DOHH2 (cell line): Measurements from ENCODE around the gene NSG2.

Source experiments
- H3F3A ChIP-seq: fragments of 200-600 bp; sonication (generic), shearing (Covaris generic); 2 replicates; pipeline ENCODE4 v1.6.0; 2016; ENCODE audit warnings: antibody characterized with exemption, mild to moderate bottlenecking; ENCODE audit not compliant: control insufficient read depth, insufficient read depth
- H3K27ac ChIP-seq: fragments of 200-600 bp; sonication (generic); 2 replicates; pipeline ENCODE4 v1.5.1; 2014; ENCODE audit warnings: low read depth, mild to moderate bottlenecking, low read length, moderate library complexity
- H3K27me3 ChIP-seq: fragments of 200-600 bp; sonication (generic); 2 replicates; pipeline ENCODE4 v1.6.1; 2014; ENCODE audit warnings: mild to moderate bottlenecking, low read length, mixed read lengths; ENCODE audit not compliant: control insufficient read depth
- H3K36me3 ChIP-seq: fragments of 200-600 bp; sonication (generic); 2 replicates; pipeline ENCODE4 v1.6.1; 2014; ENCODE audit warnings: mild to moderate bottlenecking, low read length, moderate library complexity, mixed read lengths; ENCODE audit not compliant: control insufficient read depth
- H3K4me1 ChIP-seq: fragments of 200-600 bp; sonication (generic); 2 replicates; pipeline ENCODE4 v1.6.1; 2014; ENCODE audit warnings: mild to moderate bottlenecking, low read length, mixed read lengths; ENCODE audit not compliant: control insufficient read depth
- H3K4me2 ChIP-seq: fragments of 200-600 bp; sonication (generic); 2 replicates; pipeline ENCODE4 v1.6.0; 2014; ENCODE audit warnings: mild to moderate bottlenecking, low read length, moderate library complexity
- H3K4me3 ChIP-seq: fragments of 200-600 bp; sonication (generic); 2 replicates; pipeline ENCODE4 v1.5.1; 2014; ENCODE audit warnings: mild to moderate bottlenecking, low read length, mixed read lengths
- H3K79me2 ChIP-seq: fragments of 200-600 bp; sonication (generic); 2 replicates; pipeline ENCODE4 v1.6.1; 2014; ENCODE audit warnings: mild to moderate bottlenecking, low read length, mixed read lengths; ENCODE audit not compliant: control insufficient read depth
- H3K9me2 ChIP-seq: fragments of 200-600 bp; sonication (generic); replicated peaks from 2 replicates; pipeline ENCODE4 v1.6.1; 2014; ENCODE audit warnings: mild to moderate bottlenecking, low read length, mixed read lengths; ENCODE audit not compliant: control insufficient read depth
- H3K9me3 ChIP-seq: fragments of 200-600 bp; sonication (generic); 2 replicates; pipeline ENCODE4 v1.6.1; 2014; ENCODE audit warnings: antibody characterized with exemption, low read length, mixed read lengths; ENCODE audit not compliant: control insufficient read depth, insufficient read depth
- H4K20me1 ChIP-seq: fragments of 200-600 bp; sonication (generic); 2 replicates; pipeline ENCODE4 v1.6.0; 2014; ENCODE audit warnings: low read depth, mild to moderate bottlenecking, antibody characterized with exemption, low read length, moderate library complexity; ENCODE audit not compliant: control insufficient read depth, insufficient read depth
- CTCF ChIP-seq: fragments of 200-600 bp; sonication (generic); IDR thresholded peaks from one replicate; pipeline ENCODE4 v1.5.1; 2014; ENCODE audit warnings: antibody characterized with exemption, mild to moderate bottlenecking, low read depth, low read length; ENCODE audit not compliant: poor library complexity, severe bottlenecking
- EZH2phosphoT487 ChIP-seq: fragments of 200-600 bp; sonication (generic); IDR thresholded peaks from 2 replicates; pipeline ENCODE4 v1.6.1; 2017; ENCODE audit warnings: borderline replicate concordance, mild to moderate bottlenecking, antibody characterized with exemption, low read length, moderate library complexity, mixed read lengths

The NSG2 gene

GRCh38 chr5:174073122-174073660 is 27.7 kb downstream of the NSG2 start:
- H3K27ac ChIP-seq: no peak overlapping the region
- H3K27me3 ChIP-seq: no peaks in the 10 kb centered on the region
- H3K4me1 ChIP-seq: no peaks in the 10 kb centered on the region
- H3K4me3 ChIP-seq: no peak overlapping the region
- no peaks in the 10 kb centered on the region for H3K9me3 ChIP-seq
- no peaks in the 10 kb centered on the region for H4K20me1 ChIP-seq
- TF ChIP-seq EZH2phosphoT487 (no peak), CTCF (no peak)
- H3F3A ChIP-seq: no peaks in the 10 kb centered on the region
- no peak overlapping the region for H3K4me2 ChIP-seq
- no peaks in the 10 kb centered on the region for H3K9me2 ChIP-seq
- no peaks in the 10 kb centered on the region for H3K79me2 ChIP-seq
- H3K36me3 ChIP-seq: no peaks in the 10 kb centered on the region

DNA sequence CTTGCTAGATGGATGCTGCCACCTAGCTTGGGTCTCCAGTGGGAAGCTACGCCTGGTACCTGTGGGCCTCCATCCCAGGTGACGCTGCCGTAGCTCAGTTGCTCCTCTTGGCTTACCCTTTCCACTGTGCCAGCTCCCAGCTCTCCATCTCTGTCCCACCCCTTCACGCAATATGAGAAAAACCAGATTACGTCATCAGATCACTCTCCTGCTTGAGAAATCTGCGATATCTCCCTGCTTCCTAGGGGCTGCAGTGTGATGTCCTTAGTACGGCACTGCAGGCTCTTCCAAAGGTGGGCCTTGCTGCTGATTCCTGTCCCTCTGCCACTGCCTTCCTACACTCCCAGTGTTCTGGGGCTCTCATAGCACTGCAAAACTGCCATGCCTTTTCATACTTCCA is 28.9 kb downstream of the NSG2 start:
- Histone ChIP-seq H3K4me3 (no peak overlapping the region), H3K9me2 (no peaks in the 10 kb centered on the region), H3K4me1 (no peaks in the 10 kb centered on the region), H3K79me2 (no peaks in the 10 kb centered on the region), H3K27ac (no peak overlapping the region), H3K9me3 (no peaks in the 10 kb centered on the region), H3K36me3 (no peaks in the 10 kb centered on the region), H4K20me1 (no peaks in the 10 kb centered on the region), H3K4me2 (no peak overlapping the region), H3F3A (no peaks in the 10 kb centered on the region), H3K27me3 (0 out of 2 replicates have a peak, but pooled peaks cover 2% of the 10 kb centered on the region)
- no peak for TF ChIP-seq CTCF
- no peak for TF ChIP-seq EZH2phosphoT487

- no peaks in the 10 kb centered on the region for H3K4me1 ChIP-seq
- no peaks in the 10 kb centered on the region for H3K79me2 ChIP-seq
- no peaks in the 10 kb centered on the region for H3F3A ChIP-seq
- no peak overlapping the region for H3K4me3 ChIP-seq
- H3K9me2 ChIP-seq: no peaks in the 10 kb centered on the region
- 0 out of 2 replicates have a peak, but pooled peaks cover 2% of the 10 kb centered on the region for H3K27me3 ChIP-seq
- TF ChIP-seq EZH2phosphoT487: no peak
- TF ChIP-seq CTCF: no peak
- no peaks in the 10 kb centered on the region for H3K36me3 ChIP-seq
- H4K20me1 ChIP-seq: no peaks in the 10 kb centered on the region
- H3K9me3 ChIP-seq: no peaks in the 10 kb centered on the region
- H3K27ac ChIP-seq: no peak overlapping the region
- no peak overlapping the region for H3K4me2 ChIP-seq
Measured at GRCh38 chr5:174078416-174078815, 32.9 kb downstream of the NSG2 start.
